ENCODE results near the gene PCLO. TPM values are rescaled to one million over a fixed set of nuclear protein-coding genes. Genes with fewer than 3 reads are reported as not detected.

PCLO gene
- total and polyA plus RNA-seq, 2 of the 4 experiments (the other 2 are of a cell fraction): under 0.01 to 0.05 TPM

DNA sequence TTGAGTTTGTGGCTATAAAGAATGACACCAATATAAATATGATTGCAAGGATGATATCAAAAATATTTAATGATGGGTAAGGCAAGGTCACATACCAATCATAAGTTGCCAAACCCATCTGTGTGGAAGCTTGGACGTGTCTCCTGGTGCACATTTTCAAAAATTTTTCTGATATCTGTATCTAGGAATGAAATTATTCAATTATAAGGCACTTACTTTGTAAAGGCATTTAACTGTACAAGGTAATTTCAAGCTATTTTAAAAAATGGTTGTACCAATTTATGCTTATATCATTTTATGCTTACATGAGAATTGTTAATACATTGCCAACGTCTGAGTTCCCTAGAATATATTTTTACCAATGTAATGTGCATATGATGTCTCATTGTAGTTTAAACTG is 412.7 kb downstream of the PCLO start:
- no peak overlapping the region for H3K9ac ChIP-seq (ENCODE audit: low read depth, low read length)
- ChIA-PET POLR2A (ENCODE audit: unreplicated experiment) (no interaction called here), CTCF (no interaction called here)
- H3K9me1 ChIP-seq (ENCODE audit: insufficient read depth, low read length): no peaks in the 10 kb centered on the region
- no peak overlapping the region for H3K56ac ChIP-seq (ENCODE audit: extremely low read depth, insufficient read depth, low read length)
- H3K18ac ChIP-seq (ENCODE audit: low read depth, low read length): no peak overlapping the region
- in situ Hi-C loops (cut with MboI; ENCODE audit: low sequenced_read_pairs) (no loop called here), intact Hi-C loops (cut with micrococcal nuclease) (no loop called here), dilution Hi-C loops (cut with HindIII; ENCODE audit: low sequenced_read_pairs, unreplicated experiment) (no loop called here)
- no peaks in the 10 kb centered on the region for H3K36me3 ChIP-seq (ENCODE audit: control insufficient read depth, insufficient read depth, low read length)
- H2BK15ac ChIP-seq (ENCODE audit: low read depth, low read length): no peak overlapping the region
- H3K79me1 ChIP-seq (ENCODE audit: low read depth in 1 of 2, low read length in 2 of 2): no peaks in the 10 kb centered on the region
- H2AK5ac ChIP-seq (ENCODE audit: low read depth, low read length): no peak overlapping the region
- BruUV-seq (replicated peaks): no TSS peak
- no peaks in the 10 kb centered on the region for H4K20me1 ChIP-seq (ENCODE audit: insufficient read depth, low read length)
- no peak overlapping the region for H2BK120ac ChIP-seq (ENCODE audit: low read depth, low read length)
- TF ChIP-seq, protein P1, sequence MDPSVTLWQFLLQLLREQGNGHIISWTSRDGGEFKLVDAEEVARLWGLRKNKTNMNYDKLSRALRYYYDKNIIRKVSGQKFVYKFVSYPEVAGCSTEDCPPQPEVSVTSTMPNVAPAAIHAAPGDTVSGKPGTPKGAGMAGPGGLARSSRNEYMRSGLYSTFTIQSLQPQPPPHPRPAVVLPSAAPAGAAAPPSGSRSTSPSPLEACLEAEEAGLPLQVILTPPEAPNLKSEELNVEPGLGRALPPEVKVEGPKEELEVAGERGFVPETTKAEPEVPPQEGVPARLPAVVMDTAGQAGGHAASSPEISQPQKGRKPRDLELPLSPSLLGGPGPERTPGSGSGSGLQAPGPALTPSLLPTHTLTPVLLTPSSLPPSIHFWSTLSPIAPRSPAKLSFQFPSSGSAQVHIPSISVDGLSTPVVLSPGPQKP (IDR thresholded peaks at IDR 0.05; ENCODE audit: borderline replicate concordance, low read depth, low read length): no peak
- TF ChIP-seq CHD1 (IDR thresholded peaks at IDR 0.05; ENCODE audit: low read depth, low read length) (no peak), RCOR1 (IDR thresholded peaks at IDR 0.05; ENCODE audit: insufficient replicate concordance, low read length) (no peak), MXI1 (IDR thresholded peaks at IDR 0.05; ENCODE audit: borderline replicate concordance, low read depth, low read length) (no peak), POLR2A (IDR thresholded peaks at IDR 0.05; ENCODE audit: low read depth, low read length) (no peak)
- no peak overlapping the region for H3K4ac ChIP-seq (ENCODE audit: low read depth, low read length)
- H2BK5ac ChIP-seq (ENCODE audit: low read depth, low read length, poor library complexity, severe bottlenecking): no peak overlapping the region
- H3K4me2 ChIP-seq (ENCODE audit: low read depth, low read length): no peak overlapping the region
- WGBS, 2 experiments (ENCODE audit: extremely low coverage in 2 of 2, insufficient read length in 1 of 2): no CpG with 5 or more reads among the region's 2 CpGs
- no peak overlapping the region for H2BK20ac ChIP-seq (ENCODE audit: low read depth, low read length)
- no peak overlapping the region for H3K4me3 ChIP-seq (ENCODE audit: insufficient read depth, low read depth, low read length)
- H3K9me3 ChIP-seq (ENCODE audit: control insufficient read depth, insufficient read depth, low read length): no peaks in the 10 kb centered on the region
- H4K8ac ChIP-seq (ENCODE audit: low read depth in 2 of 2, low read length in 2 of 2): no peak overlapping the region
- no peak overlapping the region for H2AK9ac ChIP-seq (replicated peaks; ENCODE audit: low read depth, low read length, poor library complexity)
- no peak overlapping the region for H2AFZ ChIP-seq (replicated peaks; ENCODE audit: low read length, poor library complexity)
- H3K27me3 ChIP-seq (ENCODE audit: control insufficient read depth, insufficient read depth, low read length): no peaks in the 10 kb centered on the region
- no peak overlapping the region for H4K5ac ChIP-seq (ENCODE audit: low read depth, low read length)
- no peak overlapping the region for H3K14ac ChIP-seq (replicated peaks; ENCODE audit: low read depth, low read length)
- H3K4me1 ChIP-seq (ENCODE audit: control insufficient read depth, insufficient read depth, low read length): peaks cover 2% of the 10 kb centered on the region; the same call in 1 of the 2 replicates
- no peak overlapping the region for H3K27ac ChIP-seq (ENCODE audit: insufficient read depth, low read length)
- DNase-seq (no peak), ATAC-seq (ENCODE audit: low read depth) (no peak)
- no peak overlapping the region for H3K23ac ChIP-seq (ENCODE audit: low read depth, low read length)
- H4K91ac ChIP-seq (ENCODE audit: insufficient read depth, low read depth, low read length): no peak overlapping the region
